ENCODE measurements around the gene ROBO2.
A peak's percentile ranks its signal among the peaks of the same experiment; 100 is the strongest.

ROBO2 gene

DNA sequence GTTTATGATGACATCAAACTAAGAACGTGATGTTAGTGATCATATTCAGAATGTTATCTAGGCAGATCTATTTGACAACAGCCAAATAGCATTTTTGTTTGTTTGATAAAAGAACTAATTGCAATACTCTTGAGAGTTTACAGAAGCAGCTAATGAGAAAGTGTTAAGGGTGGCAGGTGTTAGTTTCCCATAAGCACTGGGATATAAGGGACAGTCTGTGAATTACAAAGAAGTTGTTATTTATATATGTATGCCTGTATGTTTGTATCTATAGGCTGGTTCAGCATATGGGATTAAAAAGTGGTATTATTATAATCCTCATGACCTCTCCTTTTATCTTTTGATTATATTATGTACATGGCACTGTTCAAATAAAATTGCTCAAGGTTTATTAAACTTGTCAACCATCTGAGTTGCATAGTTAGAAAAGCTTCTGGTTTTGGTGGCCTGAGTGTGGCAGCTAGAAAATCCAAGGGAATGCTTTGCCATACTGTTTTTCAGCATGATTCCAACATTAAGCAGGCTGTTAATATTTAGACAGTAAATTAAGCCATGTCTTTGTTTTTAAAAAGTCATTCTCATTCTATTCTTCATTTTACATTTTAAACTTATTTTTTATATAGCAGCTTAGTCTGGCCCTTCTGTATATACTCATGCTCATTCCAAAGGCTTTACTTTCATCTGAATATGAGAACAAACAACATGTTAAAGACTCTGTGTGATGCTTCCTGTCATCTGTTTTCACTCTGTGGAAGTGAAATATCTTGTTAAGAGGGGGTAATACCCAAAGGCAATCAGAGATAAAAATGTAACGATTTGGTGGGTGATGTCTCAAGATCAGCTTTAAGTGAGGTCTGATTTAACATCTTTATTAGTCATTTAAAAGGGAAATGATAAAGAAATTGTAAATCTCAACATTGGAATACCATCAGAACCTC lies 13.1 kb downstream of the ROBO2 start:
- DNase-seq (ENCODE audit: low spot score): no peak

DNA sequence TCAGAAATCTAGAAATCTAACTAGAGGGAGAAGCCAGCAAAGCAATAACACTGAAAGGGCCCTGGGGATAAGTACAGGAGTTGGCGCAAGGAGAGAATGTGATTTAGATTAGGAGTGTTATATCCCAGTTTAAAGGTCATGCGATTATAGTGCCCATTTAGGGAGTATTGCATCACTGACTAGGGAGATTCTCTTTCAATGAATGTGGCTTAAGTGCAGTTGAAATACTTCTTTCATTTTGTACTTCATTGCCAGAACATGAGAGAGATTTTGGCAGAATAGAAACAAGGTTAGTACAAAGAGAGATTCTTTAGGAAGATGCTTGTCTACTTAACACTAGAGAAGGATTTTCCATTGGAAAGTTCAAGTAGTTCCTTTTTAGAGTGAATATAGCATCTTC lies 13.9 kb downstream of the ROBO2 start:
- DNase-seq (ENCODE audit: low spot score): no peak

DNA sequence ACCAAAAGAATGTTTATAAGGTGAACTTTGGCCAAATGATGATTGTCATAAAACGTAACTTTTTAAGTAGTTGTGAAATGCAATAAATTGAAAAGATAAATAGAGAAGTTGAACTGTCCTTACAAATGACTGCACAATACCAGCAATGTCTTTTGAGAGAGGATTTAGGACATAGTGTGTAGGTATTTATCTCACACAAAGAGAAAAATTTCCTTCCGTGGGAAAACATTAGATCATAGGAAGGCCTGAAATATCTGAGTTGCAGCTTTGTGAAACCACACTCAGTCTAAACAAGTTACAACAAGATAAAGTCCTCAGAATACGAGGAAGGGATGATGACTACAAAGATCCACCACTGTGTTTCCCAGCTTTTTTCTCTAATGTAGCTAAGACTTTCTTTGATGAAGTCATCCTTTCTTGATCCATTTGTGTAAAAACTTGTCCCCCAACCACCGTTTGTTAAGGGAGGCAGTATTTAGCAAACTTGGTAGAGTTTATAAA lies 16.0 kb downstream of the ROBO2 start:
- DNase-seq (ENCODE audit: low spot score): no peak

DNA sequence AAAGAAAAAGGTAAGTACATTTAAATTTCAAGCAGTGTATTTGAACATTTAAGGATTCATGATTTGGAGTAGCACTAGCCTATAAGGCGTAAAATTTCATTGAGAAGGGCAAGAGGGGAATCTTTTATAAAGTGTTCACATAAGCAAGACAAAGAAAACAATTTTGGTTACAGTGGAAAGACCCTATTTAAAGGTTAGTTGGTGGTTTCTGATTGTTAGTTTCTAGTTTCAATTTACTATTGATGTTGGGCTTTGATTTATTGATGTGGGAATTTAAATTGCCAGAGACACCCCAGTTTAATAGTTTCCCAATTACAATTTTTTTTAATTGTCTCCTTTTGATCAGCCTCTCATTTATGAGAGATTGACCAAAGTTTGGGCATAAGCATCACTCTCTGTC lies 19.5 kb downstream of the ROBO2 start:
- DNase-seq (ENCODE audit: low spot score): no peak

DNA sequence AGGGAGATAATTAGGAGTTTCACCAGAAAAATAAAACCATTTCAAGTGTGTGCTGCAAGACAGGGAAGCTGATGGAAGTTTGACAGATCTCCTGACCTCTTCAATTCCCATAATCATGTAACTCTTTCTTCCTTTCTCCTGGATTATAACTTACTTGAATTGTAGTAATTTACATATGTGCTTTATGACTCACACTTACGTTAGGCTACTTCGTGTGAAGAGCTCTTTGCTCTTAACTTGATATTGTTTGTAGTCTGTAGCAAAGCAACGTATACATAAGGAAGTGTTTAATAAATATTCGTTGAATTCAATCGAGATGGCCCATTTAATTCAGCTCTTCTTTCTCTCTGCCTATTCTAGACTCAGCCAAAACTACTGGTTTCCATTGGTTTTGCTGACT lies 23.5 kb downstream of the ROBO2 start:
- DNase-seq (ENCODE audit: low spot score): no peak

DNA sequence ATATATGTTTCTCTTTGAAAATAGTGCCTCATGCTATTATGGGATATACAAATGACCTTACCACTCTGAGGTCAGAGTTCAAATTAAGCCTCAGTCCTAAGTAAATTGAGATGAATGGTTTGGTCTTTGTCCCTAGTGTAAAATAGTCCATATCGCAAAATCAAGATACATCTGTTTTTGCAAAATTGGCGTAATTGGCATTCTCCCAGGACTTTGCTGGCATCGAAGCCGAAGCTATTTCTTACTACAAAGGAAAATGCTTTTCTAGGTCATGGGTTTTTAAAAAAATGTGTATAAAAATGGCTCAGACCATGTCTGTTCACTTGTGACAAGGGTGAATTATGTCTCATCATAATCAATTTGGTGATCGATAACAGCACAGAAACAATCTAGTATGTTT lies 25.9 kb downstream of the ROBO2 start:
- DNase-seq (ENCODE audit: low spot score): no peak

DNA sequence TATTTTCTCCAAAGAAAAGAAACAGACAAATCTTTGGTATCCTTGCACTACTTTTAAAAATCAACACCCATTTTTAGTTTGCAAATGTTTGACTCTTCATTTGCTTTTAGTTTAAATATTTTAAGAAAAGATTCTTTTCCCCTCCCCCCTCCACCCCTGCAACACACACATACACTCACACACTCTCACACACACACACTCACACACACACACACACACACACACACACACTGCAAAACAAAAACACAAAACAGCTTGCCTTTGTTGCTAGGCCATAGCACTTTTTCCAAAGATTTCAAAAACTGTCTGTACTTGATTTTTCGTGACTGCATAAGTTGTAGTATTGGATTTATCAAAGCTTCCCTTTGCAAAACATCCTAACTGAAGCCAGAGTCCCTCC lies 26.9 kb downstream of the ROBO2 start:
- DNase-seq (ENCODE audit: low spot score): no peak

DNA sequence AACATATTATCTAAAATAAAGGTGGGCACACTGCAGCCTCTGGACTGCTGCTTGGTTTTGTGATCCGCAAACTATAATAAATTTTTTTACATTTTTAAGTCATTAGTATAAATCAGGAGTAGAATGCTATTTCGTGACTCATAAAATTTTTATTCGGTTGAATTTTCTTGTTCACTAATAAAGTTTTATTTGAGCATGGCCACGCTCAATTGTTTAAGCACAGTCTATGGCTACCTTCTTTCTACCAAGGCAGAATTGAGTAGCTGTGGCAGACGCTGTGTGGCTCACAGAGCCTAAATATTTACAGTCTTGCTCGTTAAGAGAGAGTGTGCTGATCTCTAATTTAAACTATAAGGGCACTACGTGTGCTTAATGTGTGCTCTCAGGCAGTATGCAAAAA lies 28.9 kb downstream of the ROBO2 start:
- no peak for DNase-seq (ENCODE audit: low spot score)

DNA sequence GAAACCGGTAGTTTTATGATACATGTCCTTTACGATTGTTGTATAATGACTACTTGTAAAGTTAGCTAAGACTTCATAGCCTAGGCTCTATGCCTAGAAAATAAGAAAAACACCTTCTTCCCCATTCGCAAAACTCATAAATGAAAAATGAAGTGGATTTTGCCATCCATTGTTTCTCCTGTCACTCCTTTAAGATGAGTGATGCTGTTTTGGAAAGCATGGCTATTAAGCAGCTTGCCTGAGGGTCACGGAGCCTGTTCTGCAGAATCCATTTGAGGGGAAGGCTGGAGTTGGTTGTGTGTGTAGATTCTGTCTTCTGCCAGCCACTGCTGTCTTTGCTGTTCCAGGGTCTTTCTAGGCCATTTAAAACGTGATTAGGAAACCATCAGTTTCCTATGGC lies 31.5 kb downstream of the ROBO2 start:
- no peak for DNase-seq (ENCODE audit: low spot score)

DNA sequence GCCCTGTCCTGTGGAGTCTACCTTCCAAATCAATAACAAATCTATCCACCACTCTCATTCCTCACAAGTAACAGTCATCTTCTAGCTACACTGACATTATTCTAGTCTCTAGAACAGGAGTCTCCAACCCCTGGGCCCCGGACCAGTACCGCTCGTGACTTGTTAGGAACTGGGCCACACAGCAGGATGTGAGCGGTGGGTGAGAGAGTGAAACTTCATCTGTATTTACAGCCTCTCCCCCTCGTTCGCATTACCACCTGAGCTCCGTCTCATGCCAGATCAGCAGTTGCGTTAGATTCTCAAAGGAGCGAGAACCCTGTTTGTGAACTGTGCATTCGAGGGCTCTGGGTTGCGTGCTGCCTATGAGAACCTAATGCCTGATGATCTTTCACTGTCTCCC lies 31.9 kb downstream of the ROBO2 start:
- DNase-seq (ENCODE audit: low spot score): no peak

DNA sequence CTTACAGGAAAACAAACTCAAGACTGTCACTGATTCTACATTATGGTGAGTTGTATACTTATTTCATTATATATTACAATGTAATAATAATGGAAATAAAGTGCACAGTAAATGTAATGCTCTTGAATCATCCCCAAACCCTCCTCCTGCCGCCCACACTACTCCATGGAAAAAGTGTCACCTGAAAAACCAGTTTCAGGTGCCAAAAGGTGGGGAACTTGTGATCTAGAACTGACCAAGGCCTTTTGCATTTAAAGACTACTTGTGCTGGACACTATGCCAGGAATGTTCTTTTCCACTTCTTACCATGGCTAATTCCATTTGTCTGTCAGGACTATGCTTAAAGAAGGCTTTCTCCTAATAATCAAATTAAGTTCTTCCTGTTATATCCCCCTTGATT lies 32.3 kb downstream of the ROBO2 start:
- no peak for DNase-seq (ENCODE audit: low spot score)

DNA sequence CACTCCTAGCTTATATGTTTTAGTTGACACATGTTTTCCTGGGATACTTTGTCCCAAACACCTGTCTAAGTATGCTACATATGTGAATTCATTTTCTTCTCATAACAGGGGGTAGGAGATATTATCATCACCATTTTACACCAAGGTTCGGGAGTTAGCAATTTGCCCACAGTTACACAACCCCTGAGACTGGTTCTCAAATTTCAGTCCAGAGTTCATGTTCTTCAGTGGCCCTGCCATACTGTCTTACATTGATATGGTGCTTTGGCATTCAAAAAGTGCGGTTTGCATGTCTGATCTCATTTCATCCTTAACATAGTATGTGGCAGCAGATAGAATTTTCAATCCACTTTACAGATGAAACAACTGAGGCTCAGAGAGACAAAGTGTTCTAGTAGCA lies 38.4 kb downstream of the ROBO2 start:
- no peak for DNase-seq (ENCODE audit: low spot score)

DNA sequence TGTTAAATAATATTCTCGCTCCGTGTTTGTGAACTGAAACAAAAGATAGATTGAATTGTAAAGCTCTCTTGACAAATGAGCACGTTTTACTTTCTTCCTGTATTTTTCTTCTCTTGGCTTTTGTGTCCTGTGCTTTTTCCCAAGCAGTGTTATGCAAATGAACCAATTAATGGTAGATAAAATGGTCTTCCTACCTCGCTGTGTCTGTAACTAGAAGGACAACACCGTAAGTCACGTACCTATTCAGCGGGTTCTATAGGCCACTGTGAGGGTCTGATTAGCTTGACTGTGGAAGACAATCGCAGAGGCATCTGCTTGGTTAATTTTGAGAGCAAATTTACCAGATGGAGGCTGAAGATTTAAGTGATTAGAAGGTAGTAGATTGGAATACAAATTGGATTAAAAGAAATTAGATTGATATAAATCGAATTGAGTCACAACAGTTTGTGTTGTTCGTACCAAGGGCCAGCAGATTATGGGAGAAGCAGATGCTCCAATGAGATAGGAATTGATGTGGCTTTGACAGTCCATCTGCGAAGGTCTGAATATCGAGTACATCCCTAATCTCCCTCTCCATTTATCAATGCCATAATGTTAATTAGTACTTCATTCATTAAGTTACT lies 40.2 kb downstream of the ROBO2 start:
- DNase-seq (ENCODE audit: low spot score): no peak

DNA sequence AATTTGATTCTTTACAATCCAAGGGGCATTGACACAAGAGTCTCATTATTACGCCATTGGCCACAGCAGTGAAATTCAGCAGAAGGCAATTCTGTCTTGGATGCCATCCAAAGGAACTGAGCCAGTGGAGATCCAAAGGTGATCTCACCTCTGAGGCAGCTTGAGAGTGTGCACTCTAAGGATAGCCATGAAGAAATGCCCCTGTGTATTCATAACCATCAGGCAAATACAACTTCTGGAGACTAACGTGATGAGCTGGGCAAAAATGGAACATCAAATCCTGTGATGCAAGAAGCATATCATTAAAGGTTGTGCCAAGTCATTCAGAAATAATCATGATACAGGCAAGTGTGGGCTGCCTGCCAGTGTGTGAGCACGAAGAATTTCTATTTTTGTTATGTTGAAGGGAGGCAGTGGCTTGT lies 41.4 kb downstream of the ROBO2 start:
- peak; percentile 6 for DNase-seq (ENCODE audit: low spot score)

DNA sequence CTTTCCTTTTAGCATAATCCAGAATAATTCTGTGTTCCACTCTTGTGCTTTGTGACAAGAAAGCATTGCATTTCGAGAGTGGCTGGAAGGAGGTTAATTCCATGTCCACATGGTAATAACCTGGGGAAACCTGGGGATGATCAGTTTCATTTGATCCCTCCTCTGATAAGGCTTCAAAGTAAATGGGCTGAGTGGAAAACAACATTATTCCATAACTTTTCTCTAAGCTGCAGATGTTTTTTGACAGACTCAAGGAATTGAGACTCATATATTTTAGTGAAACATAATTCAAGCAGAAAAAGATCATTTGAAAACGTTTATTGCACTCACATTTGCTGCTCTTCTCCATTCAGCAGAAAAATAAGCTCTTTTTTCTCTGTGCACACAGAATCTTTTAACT lies 44.6 kb downstream of the ROBO2 start:
- DNase-seq (ENCODE audit: low spot score): no peak

DNA sequence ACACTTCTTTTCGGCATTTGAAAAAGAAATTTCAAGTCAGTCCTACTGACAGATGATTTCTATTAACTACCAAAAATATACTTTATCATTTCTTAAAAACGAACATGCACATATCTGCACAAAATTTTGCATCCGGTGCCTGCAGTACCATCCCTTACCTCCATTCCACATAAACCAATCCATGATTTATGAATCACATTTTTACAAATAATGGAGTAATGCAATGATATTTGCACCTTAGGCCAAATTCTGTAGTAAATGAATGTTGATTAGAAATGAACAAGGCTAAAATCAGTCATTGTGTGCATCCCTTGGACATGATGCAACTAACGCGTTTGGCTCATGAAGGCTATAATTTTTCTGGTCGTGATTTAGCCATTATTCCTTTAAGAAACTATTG lies 46.5 kb downstream of the ROBO2 start:
- no peak for DNase-seq (ENCODE audit: low spot score)

DNA sequence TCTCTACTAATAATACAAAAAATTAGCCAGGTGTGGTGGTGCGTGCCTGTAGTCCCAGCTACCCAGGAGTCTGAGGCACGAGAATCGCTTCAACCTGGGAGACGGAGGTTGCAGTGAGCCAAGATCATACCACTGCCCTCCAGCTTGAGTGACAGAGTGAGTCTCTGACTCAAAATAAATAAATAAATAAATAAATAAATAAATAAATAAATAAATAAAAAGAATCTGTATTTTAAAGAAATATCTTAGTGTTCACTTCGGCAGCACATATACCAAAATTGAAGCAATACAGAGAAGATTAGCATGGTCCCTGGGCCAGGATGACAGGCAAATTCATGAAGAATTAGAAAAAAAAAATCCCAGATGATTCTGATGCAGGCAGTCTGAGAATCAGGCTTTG lies 51.9 kb downstream of the ROBO2 start:
- no peak for DNase-seq (ENCODE audit: low spot score)

DNA sequence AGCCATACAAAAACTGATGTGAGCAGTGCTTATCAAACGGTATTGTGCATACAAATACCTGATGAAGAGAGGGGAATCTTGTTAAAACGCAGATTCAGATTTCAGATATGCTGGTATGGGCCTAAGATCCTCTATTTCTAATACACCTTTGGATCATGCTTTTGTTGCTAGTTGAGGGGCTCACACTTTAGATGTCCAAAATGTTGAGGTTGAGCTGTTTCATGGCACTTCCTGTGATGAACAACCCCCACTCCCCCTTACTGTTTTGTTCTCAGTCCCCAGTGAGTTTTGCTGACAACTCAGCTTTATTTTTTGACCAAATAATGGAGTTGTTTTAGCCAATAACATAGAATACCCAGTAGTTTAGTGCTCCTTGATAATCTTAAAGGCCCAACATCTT lies 53.2 kb downstream of the ROBO2 start:
- DNase-seq (ENCODE audit: low spot score): no peak

DNA sequence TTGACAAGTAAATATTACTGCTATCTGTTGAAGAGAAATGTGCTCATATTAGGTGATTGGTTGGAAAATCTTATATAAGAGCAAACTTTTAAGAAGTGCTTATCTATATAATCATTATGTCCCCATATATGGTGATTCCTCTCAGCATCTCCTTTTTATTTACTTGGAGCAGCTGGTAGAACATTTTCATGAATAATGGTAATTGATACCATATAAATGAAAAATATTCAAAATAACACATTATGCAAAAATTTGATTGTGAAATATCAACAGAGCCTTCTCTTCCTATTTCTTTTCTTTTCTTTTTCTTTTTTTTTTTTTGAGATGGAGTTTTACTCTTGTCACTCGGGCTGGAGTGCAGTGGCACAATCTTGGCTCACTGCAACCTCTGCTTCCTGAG lies 56.2 kb downstream of the ROBO2 start:
- DNase-seq (ENCODE audit: low spot score): no peak

DNA sequence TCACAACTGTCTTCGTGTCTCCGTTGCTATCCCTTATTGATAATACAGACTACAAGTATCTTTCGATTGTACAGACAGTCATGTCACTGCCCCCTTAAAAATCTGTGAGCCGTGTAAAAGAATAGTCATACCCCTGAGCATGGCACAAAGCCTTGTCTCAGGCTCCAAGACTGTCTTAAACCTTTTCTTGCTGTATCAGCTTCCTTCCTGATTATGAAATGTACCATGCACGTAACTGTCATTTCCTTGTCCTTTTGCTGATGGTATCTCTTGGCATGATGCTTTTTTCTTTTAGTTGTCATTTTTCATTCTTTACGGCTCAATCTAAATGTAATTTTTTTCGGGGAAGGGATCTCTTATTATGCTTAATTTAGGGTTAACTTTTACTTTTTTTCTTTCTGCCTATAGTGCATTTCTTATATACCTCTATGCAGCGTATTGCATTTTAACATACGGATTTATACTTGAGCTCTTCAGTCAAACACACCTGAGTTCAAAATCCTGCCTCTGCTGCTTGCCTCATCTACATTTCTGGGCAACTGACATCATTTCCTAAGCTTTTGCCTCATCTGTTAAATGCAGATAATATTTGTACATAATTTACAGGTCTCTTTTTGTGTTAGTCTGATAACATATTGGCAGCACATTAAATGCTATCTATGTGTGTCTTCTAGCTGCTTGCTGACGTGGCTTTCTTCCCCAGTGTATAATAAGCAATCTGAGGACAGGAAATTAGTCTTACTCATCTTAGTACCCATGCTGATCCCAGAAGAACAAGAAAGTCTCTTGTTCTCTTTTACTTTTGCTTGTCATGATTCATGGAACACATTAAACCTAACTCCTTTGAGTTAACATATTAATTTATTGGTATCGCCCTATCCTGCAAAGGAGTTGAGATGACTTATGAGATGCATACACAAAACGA lies 57.3 kb downstream of the ROBO2 start:
- DNase-seq (ENCODE audit: low spot score): no peak

DNA sequence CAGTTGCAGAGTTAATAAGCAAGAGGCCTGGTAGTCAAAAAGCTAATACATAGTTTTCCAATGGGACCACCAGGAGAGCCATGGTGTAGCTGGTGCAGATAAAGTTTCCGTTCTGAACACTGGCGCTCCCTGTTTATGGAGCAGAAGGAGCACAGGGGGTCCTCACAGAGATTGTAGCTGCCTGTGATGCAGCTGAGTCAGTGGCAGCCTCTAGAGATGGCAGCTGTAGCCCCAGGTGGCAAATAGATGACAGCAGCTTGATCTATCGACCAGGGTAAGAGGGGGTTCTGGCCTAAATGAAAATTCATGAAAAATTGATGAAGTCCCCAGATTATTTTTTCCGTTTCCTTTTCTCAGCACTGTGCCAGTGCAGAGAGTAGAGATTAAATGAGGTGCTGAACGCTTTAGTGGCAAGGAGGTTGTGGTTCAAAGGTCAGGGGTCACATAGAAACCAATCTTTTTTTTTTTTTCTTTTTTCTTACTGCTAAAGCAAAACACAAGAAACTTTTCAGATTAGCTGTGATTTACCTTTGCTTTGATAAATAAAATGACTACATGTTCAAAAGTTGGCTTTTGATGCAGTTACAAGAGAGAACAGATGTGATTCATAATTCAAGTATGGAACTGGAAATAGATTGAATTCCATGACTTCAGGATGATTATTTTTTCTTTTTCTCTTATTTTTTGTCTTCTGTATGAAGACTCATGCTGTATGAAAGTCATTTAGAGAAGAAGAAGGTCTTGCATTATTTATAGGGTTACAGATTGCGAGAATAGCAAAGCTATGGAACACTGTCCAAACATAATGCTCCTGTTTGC lies 63.3 kb downstream of the ROBO2 start:
- DNase-seq (ENCODE audit: low spot score): peak; percentile 8

DNA sequence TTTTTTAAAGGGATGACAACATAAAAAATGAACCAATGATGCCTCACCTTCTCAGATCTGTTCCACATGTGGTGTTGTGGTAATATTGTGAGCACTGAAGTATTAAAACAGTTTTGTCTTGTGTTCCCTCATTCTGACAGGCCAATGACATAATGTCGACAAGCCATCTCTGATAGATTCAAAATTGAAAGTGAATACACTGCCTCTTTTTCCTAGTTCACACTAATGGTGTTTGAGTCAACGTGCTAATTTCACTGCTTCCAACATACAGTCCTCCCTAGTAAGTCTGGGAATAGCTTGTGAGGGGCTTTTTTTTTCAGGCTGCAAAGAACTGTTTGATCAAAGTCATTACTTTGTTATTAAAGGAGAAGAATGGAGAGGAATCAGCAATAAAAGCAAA lies 82.8 kb downstream of the ROBO2 start:
- no peak for DNase-seq (ENCODE audit: low spot score)

All from pons (tissue), 1 donor.